Raji (cell line): ENCODE measurements around the gene FNBP1.

Source experiments
- POLR2A ChIP-seq: IDR thresholded peaks from 2 replicates; pipeline ENCODE4 v1.6.1; 2011; ENCODE audit warnings: low read depth, low read length, control low read depth; ENCODE audit not compliant: insufficient read depth

FNBP1 gene

GRCh38 chr9:129953736-129954135 is 89.3 kb downstream of the FNBP1 start:
- TF ChIP-seq POLR2A, result no peak

DNA sequence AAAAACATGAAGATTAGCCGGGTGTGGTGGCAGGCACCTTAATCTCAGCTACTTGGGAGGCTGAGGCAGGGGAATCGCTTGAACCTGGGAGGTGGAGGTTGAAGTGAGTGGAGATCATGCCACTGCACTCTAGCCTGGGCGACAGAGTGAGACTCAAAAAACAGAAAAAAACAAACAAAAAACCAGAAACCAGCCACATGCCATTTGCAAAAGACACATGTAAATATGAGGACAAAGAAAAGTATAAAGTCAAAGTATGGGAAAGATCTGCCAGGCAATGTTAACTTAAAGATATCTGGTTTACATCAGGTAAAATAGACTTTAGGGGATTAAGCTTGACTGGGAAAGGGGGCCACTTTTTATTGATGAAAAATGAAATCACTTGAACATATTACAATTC is 90.7 kb downstream of the FNBP1 start:
- TF ChIP-seq POLR2A, result no peak

DNA sequence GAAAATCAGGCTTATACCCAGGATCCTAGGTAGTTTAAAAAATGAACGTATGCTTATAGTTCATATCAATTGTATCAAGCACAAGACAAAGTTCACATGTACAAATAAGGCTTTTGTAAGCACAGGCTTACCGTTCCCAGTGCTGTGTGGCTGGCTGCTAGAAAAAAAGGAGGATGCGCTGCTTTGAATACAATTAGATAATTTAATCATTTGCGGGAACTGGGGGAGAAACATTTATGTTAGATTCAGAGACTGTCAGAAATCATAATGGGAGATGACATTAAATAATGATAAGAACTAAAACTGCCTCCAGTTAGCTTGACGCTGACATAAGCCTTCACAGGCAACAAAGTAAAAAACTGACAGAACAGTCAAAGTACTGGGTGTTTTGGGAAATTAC is 93.2 kb downstream of the FNBP1 start:
- no peak for TF ChIP-seq POLR2A

DNA sequence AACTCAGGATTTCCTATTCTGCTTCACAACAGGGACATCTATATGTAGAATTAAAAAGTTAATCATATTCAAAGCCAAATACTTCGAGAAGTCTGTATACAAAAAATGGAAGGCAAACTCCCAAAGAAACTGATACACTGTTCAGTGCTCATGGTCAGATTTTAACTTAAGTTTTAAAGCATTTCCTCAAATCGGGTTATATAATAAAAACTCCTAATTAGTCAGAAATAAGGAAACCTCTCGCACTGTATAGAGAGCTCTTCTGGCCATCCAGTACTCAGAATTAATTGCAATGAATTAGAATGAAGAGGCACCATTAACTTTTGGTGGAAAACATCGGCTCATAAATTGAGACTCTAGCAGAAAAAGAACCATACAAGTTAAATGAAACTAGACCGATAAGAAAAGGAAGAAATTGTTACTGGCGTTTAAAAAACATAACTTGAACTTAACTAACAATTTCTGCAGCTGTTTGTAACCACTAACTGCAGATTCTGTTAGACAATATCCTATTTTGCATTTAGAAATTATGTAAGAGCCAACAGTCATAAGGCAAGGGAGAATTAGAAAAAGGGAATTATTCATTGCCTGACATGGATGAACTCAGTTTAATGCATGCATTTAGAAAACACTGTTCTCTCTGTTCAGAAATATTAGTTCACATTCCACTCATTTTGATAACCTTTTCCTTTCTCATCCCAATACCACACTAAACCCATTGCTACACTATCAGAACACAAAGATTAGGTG is 96.6 kb downstream of the FNBP1 start:
- no peak for TF ChIP-seq POLR2A

DNA sequence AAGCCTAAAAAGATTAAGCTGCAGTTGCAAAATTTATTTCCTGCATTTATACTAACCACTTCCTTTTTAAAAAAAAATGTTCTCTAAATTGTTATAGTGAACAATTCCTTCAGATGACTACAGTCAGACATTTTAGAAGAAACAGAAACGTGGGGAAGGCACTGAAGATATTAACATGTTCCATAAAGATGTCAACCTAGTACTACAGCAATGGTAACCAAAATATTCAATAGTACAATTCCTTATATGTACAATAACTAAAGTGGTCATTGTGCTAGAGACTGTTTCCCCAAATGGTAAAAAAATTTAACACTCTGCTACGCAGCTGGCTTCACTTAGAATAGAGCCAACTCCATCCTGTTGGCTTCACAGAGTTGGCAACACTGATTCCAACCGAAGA is 97.7 kb downstream of the FNBP1 start:
- TF ChIP-seq POLR2A, result no peak

DNA sequence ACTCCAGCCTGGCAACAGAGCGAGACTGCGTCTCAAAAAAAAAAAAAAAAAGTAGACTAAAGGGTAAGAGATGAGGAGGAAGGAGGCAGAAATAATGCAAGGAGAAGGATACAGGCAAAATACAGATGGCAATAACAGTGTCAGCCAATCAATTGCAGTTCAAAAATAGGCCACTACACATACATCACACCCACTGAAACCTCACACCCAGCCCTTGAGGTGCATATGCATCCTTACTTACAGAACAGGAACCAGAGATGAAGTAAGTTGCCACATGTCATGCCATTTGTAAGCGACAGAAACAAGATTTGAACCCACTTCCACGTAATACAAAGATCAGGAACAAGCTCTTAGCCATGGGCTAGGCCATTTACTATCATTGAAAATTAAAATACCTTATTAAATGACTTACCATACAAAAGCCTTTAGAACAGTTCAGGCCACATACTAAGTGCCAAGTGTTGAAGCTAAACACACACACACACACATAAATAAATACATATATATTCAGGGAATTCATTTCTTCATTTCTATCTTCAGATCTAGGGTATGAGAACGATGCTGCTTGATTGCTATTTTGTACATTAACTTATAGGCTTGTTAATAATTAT is 98.4 kb downstream of the FNBP1 start:
- TF ChIP-seq POLR2A, result no peak

DNA sequence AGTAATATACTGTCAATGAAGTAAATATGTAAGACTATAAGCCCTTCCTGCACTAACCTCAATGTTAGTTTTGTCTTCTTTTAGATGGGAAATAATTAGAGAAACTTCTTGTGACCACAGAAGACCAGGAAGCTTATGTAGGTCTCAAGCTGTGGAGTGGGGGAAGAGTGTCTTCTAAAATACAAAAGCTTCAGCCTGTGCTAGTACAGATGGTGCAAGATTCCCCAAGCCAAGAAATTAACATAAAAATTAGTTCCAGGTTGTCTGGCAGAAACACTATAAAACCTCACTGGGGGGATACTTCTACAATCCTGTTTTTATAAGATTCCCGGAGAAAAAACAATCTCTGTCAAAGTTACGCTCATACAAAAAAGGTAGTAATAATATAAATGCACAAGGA is 103.6 kb downstream of the FNBP1 start:
- TF ChIP-seq POLR2A, result no peak

GRCh38 chr9:129938291-129938979 is 104.6 kb downstream of the FNBP1 start:
- no peak for TF ChIP-seq POLR2A

DNA sequence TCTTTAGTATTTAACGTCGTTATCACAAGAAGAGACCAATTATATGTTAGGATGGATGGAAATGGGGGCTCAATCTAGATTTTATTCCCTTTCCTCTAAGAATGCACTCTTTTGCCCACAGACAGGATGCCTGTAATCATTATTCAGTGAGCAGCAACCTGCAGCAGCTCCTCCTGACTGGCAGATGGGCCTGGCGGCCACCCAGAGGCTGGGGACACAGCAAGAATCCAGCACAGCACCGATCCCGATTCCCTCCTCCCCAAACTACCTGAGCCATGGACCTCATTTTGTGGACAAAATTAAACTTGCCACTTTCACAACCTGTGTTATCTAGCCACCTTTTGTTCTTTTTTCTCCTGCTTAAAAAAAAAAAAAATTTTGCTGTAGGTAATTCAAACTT is 106.8 kb downstream of the FNBP1 start:
- no peak for TF ChIP-seq POLR2A

DNA sequence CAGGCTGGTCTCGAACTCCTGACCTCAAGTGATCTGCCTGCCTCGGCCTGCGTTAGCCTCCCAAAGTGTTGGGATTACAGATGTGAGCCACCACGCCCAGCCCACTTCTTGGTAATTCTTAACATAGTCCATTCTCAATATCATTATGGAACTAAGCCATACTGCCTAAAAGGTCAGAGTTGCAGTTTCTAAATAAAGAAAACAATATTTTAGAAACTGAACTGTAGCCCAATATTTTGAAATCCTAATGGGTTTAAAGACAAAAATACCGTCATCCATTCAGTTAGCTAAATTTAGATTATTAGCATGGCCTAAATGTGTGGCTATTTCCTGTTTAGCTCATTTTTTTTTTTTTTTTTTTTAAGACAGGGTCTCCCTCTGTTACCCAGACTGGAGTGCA is 108.2 kb downstream of the FNBP1 start:
- TF ChIP-seq POLR2A, result no peak

- no peak for TF ChIP-seq POLR2A
These were observed 108.9 kb downstream of the FNBP1 start for GRCh38 chr9:129934041-129934591.

- TF ChIP-seq POLR2A, result no peak
These were observed 109.6 kb downstream of the FNBP1 start for GRCh38 chr9:129933185-129934040.

DNA sequence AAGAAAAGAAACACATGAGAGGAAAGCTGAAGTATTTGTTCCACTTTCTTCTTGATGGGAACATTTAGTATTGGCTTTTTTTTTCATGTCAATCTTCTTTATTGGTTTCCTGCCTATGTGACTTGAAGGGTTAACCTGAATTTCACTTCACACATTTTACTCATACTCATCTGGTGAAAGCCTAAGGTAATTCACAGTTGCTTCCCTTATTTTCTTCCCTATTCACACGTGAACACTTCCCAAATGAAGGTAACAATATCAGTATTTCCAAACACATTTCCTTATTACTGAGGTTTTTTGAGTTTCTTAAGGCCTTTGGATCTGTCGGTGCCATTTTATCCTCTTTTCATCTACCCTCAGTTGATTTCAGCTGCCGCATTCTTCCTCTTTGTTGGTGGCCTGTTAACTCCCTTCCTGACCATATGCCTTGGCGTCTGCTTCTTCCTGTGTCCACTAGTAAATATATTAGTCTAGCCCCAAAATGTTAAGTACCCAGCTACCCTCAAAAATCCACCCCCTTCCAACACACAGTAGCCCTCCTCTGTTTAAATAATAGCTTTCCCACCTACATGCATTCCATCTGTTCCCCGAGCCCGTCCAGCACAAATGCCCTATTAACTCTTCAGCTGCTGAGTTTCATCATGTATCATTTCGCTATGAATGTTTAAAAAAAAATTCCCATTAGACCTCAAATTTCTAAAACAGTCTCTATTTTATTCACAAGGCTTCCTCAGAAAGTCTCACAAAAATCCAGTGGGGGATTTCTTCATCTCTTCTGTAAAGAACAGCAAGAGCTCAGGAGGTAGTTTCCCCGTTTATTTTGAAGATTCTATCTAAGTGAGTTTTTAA is 110.5 kb downstream of the FNBP1 start:
- TF ChIP-seq POLR2A, result no peak

GRCh38 chr9:129930743-129931142 is 112.2 kb downstream of the FNBP1 start:
- TF ChIP-seq POLR2A, result no peak
